SH-SY5Y (cell line): Measurements from ENCODE around the gene AIFM2.

ENCODE experiments used
- GATA2 ChIP-seq: IDR thresholded peaks from 2 replicates; pipeline ENCODE4 v1.6.1; 2011; ENCODE audit warnings: mild to moderate bottlenecking, low read depth, low read length
- GATA3 ChIP-seq: IDR thresholded peaks from 2 replicates; pipeline ENCODE4 v1.6.1; 2011; ENCODE audit warnings: low read depth, mild to moderate bottlenecking, low read length, moderate library complexity

DNA sequence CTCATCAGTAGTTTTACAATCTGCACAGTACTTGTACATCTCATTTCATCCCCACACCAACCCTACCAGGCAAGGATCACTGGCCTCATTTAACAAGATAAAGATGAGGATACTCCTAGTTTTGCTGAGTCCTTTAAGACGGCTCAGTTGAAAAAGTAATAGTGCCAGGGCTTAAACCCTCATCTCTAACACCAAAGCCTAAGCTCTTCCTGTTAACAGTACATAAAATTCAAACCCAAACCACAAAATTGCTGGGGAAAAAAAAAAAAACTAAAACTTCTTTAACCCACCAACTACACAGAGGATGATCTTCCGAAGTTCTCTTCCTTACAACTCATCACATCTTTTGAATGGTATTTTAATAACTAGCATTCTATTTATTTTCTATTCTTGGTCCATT is 36.4 kb upstream of the AIFM2 start:
- no peak for TF ChIP-seq GATA2
- TF ChIP-seq GATA3: no peak
